Colon (tissue), 2 donors: Measurements from ENCODE around the gene DPCD.

Experiments
- FAIRE-seq: peaks from 2 replicates; lab custom pipeline; 2012; peaks lifted over from hg19 to GRCh38; lab: Jason Lieb, UNC
- donor health status: control.
- donor health status: control.

Gene DPCD

DNA sequence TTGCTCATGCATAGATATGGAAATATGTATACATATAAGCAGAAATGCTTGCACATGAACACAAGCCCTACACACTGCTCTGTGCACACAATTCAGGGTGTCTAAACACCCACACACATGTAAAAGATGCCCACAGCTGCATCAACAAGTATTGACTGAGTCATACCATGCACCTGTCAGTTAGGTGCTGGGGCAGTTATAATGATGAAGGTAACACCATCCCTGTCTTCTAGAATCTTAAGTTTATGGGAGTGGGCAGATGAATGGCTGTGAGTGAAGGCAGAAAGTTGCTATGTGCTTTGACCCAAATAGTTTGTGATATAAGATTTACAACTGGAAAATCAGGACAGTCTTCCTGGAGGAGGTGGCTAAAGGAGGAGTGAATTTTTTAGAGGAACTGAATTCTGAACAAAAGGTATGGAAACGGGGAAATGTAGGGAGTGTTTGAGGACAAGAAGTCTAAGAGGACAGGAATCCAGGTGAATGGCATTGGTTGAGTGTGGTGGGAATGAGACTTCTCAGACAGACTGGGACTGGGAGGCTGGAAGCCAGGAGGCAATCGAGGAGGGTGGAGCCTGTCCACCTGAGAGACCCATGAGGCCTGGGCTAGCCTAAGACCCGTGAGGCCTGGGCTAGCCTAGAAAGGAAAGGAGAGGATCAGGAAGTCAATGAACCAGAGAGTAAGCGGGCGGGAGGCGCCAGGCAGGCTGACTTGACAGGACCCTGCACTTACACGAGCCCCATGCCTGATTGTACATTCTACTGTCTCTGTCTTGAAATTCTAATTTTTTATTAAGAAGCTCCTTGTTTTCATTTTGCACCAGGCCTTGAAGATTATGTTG is 20.7 kb upstream of the DPCD start:
- no peak for FAIRE-seq

- FAIRE-seq: no peak
These were observed 19.9 kb upstream of the DPCD start for GRCh38 chr10:101568054-101568745.

DNA sequence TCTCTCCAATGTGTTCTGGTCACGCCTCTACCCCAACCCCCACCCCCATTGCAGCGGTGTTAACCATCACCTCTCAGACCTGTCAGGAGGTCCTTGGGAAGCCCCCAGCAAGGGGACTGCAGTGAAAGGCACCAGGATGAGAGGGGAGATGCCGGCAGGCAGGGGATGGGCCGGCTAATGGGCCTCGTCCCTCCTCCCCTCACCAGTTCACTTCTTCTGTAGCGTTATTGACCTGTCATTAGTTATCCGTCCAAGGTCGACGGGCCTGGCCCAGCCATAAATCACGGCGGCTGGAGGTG is 18.8 kb upstream of the DPCD start:
- no peak for FAIRE-seq

GRCh38 chr10:101569622-101570427 is 18.3 kb upstream of the DPCD start:
- FAIRE-seq: no peak

DNA sequence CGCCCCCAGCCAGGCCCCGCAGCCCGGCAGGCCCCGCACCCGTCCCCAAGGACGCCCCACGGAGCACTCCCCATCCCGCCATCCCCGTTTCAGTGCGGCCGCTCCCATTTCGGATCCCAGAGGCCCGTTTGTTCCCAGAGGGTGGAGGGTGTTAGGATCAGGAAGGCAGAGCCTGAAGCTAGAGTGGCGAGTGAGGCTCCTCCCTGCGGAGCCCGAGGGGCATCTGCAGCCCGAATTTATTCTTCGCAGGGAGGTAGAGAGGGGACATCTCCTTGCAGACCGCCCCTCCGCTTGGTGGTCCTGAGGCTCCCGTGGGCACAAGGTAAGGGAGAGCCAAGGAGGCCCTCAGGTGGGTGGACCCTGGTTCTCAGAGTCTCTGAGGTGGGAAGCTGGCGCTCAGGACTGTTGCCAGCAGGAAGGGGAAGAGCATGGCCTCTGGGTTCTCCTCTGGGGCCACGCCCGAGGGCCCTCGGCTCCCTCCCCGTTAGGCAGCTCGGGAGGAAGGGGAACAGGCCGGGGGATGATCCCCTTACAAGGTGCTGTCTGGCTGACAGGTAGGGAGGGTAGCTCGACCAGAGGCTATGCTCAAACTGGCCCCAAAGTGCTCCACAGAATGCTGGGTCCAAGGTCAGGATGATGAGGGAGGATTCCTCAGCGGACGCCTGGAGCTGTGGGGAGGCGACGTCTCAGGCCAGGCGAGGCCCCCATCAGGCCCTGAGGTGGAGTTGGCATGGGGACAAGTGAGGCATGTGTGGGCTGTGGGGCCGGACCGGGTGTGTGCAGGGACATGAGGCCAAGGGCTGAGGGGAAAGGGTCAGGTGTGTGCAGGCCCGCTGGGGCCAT is 17.5 kb upstream of the DPCD start:
- no peak for FAIRE-seq

DNA sequence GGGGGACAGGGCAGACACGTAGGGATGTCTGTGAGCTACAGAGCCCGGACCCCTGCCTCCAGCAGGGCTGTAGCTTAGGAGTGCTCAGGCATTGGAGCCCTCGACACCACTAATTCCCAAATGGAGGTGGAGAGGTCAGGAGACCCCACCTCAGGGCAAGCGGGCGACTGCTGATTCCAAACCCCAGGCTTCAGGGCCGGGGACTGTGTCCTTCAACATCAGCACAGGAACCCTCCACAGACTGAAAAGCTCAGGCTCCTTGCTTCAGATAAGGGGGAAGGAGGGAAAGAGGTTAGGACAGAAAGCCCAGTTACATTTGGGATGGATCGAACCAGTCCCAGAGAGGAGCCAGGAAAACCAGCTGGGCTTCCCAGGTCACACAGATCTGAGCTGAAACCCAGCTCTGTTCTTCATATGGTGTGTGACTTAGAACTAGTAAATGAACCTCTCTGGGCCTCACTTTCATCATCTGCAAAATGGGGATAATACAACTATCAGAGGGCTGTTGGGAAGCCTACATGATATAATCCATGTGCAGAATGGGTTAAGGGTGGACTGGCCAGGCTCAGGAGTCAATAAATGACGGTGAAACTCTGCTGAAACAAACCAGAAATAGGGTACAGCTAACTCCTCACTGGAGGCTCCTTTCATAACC is 16.7 kb upstream of the DPCD start:
- no peak for FAIRE-seq

GRCh38 chr10:101572126-101572525 is 16.0 kb upstream of the DPCD start:
- no peak for FAIRE-seq

- FAIRE-seq: no peak
These were observed 15.3 kb upstream of the DPCD start for GRCh38 chr10:101572785-101573184.

DNA sequence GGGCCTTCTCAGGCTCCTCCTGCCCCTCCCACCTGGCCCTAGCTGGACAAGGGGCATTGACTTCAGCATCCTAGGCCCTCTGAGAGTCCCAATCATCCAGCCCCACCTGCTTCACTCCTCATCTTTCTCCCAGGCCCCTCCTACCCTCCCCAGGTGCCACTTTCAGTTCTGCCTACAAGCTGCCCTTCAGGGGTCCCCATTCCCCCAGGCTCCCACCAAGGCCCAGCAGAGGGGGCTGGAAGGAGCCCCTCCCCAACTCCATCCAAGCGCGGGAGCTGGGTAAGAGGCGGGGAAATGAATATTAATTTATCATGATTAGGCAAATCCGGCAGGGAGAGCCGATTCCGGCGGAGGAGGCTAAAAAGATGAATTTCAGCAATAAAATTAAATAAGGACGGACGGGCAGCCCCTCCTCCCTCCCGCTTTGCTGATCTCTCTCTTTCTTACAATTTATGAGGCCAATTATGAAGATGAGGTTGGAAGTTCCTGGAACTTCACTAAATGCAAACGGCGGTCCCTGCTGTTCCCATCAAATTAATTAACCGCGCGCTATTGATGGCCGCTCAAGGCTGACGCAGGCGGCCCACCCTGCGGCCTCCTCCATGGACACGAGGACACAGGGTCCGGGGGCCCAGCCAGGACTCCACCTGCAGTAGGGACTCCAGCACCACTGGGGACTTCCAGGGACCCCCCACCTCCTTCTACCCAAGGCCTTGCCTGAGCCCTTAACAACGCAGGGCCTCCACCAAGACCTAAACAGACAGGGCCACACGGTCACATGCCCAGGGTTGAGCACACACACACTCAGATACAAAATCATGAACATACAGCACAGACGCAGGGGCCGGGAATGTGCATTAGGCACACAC is 14.0 kb upstream of the DPCD start:
- FAIRE-seq: no peak

DNA sequence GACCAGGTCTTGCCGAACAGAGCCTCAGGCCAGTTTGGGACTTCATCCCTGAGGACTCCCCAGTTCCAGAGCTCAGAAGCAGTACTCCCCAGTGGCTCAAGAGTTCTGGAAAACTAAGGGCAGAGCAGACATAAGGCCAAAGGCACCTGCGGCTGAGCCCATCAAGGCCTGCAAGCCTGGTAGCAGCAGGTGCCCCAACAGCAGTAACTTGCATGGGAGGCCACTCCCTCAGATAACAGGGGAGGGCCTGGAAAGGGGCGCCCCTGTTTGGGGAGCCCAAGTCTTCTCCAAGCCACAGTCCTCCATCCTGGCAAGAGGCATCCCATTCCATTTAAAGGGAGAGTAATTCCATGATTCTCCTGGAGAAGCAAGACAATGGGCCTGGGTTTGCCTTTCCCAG is 13.0 kb upstream of the DPCD start:
- FAIRE-seq: no peak

GRCh38 chr10:101575580-101576210 is 12.4 kb upstream of the DPCD start:
- FAIRE-seq: no peak

- FAIRE-seq: no peak
These were observed 11.8 kb upstream of the DPCD start for GRCh38 chr10:101576211-101576863.

- FAIRE-seq: no peak
These were observed 10.8 kb upstream of the DPCD start for GRCh38 chr10:101577121-101577871.

DNA sequence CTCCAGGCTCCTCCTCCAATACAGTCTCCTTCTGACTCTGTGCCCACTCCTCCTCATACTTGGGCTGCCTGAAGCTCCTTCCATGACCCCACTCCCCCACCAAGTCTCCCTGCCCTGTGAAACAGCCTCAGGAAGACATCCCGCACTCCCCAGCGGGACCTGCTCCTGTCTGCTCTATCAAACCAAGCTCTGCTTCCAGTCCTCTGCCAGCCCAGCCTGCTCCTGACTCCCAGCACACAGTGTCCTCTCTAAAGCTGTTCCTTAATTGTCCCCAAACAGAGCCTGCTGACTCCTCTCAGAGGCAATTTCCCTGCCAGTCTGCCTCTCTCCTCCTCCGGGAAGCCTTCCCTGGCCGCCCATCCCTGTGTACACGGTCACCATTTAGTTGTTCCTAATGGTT is 9.9 kb upstream of the DPCD start:
- no peak for FAIRE-seq

DNA sequence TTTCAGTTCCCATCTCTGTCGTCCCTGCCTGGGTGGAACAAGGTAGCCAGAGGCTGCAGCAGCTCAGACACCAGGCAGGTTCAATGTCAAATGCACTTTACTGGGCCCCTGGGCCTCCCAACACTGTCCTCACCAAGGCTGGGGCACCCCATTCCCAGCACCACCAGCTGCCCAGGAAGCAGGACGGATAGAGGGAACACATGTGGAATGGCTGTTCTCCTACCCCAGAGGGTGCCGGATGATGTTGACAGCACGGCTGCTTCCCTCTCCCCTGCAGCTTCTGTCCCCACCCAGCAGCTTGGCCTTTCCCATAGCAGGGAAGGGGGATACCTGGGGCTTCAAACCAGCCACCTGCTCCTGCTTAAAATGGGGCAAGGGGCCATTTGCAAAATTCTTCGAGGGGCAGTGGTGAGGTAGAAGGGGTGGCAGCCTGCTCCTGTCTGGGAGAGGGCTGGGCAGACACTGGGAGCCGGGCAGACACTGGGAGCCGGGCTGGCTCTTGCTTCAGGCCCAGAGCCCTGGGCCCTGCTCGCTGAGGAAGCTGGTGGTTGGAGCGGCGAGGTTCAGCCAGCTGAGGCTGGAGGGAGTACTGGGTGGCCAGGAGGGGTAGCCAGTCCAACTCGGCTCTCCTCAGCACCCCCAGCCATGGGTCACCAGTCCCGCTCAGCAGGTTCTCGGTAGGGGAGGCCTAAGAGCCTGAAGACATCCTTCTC is 9.2 kb upstream of the DPCD start:
- no peak for FAIRE-seq

DNA sequence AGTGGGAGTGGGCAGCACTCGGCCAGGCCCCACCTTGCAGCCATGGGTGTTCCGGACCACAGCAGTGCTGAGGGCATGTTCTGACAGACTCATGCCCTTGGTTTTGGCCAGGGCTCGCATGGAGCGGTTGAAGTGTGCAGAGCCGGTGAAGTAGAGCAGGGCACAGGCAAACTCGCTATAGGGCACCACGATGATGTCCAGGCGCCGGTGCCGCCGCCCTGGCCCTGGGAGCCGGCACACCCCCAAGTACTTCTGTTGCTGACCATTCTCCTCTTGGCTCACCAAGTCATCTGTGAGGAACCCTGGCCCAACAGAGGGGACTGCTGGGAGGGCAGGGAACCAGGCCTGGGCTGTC is 8.6 kb upstream of the DPCD start:
- no peak for FAIRE-seq

GRCh38 chr10:101580486-101581399 is 7.4 kb upstream of the DPCD start:
- FAIRE-seq: no peak
